PFSK-1 (cell line): Measurements from ENCODE around the gene ABCA5.

Experiments used
- FOXP2 ChIP-seq: optimal IDR thresholded peaks from 2 replicates; pipeline ENCODE3; 2011; ENCODE audit warnings: borderline replicate concordance, control low read depth, inconsistent platforms; ENCODE audit not compliant: insufficient read depth; ENCODE audit errors: extremely low read length, extremely low read depth
- POLR2AphosphoS5 ChIP-seq: IDR thresholded peaks from 2 replicates; pipeline ENCODE4 v1.6.1; 2012; ENCODE audit warnings: low read depth, mild to moderate bottlenecking, control low read depth, low read length, moderate library complexity
- SIN3A ChIP-seq: IDR thresholded peaks from 2 replicates; pipeline ENCODE4 v1.6.1; 2012; ENCODE audit warnings: mild to moderate bottlenecking, low read length, moderate library complexity, borderline replicate concordance; ENCODE audit not compliant: insufficient read depth
- TAF1 ChIP-seq: IDR thresholded peaks from 2 replicates; pipeline ENCODE4 v1.6.1; 2012; ENCODE audit warnings: low read length, control low read depth, borderline replicate concordance; ENCODE audit not compliant: insufficient read depth
- TF ChIP-seq, protein P1 (sequence below), 2 experiments: IDR thresholded peaks; 2 replicates each; pipeline versions ENCODE4 v1.6.1 to v1.8.0; 2011 to 2012; ENCODE audit warnings: low read depth in 2 of 2, low read length in 2 of 2, control low read depth in 1 of 2, inconsistent platforms in 1 of 2, mild to moderate bottlenecking in 1 of 2, moderate library complexity in 1 of 2; ENCODE audit not compliant: insufficient read depth in 1 of 2

DNA sequence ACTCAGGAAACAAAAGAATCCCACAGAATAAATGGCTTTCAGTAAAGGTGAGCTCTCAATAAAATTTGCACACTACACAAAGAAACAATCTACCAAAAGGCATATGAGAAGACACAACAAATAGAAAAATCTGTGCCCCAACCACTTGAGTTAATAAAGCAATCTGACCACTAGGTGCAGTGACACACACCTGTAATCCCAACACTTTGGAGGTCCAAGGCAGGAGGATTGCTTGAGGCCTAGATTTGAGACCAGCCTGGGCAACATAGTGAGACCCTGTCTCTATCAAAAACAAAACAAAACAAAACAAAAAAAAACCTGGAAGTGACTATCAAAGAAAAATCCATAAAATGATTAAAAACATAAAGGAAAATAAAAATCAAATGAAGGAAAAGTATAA lies 9.6 kb upstream of the ABCA5 start:
- TF ChIP-seq, protein P1, sequence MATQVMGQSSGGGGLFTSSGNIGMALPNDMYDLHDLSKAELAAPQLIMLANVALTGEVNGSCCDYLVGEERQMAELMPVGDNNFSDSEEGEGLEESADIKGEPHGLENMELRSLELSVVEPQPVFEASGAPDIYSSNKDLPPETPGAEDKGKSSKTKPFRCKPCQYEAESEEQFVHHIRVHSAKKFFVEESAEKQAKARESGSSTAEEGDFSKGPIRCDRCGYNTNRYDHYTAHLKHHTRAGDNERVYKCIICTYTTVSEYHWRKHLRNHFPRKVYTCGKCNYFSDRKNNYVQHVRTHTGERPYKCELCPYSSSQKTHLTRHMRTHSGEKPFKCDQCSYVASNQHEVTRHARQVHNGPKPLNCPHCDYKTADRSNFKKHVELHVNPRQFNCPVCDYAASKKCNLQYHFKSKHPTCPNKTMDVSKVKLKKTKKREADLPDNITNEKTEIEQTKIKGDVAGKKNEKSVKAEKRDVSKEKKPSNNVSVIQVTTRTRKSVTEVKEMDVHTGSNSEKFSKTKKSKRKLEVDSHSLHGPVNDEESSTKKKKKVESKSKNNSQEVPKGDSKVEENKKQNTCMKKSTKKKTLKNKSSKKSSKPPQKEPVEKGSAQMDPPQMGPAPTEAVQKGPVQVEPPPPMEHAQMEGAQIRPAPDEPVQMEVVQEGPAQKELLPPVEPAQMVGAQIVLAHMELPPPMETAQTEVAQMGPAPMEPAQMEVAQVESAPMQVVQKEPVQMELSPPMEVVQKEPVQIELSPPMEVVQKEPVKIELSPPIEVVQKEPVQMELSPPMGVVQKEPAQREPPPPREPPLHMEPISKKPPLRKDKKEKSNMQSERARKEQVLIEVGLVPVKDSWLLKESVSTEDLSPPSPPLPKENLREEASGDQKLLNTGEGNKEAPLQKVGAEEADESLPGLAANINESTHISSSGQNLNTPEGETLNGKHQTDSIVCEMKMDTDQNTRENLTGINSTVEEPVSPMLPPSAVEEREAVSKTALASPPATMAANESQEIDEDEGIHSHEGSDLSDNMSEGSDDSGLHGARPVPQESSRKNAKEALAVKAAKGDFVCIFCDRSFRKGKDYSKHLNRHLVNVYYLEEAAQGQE (IDR thresholded peaks at IDR 0.05; ENCODE audit: insufficient read depth in 1 of 2, low read depth in 2 of 2, low read length in 2 of 2): no peak
- no peak for TF ChIP-seq TAF1
- no peak for TF ChIP-seq FOXP2
- TF ChIP-seq POLR2AphosphoS5: no peak
- TF ChIP-seq SIN3A: no peak
